CD4-positive, alpha-beta T cell treated with Interleukin-17A for 1 hour (primary cell): ENCODE measurements around the gene DUOX2.
A peak's percentile ranks its signal among the peaks of the same experiment; 100 is the strongest.
"Not testable (repeated sequence)": the region's sequence is repeated elsewhere in the genome, so short reads cannot be mapped to it uniquely, and the experiment has no call there.

Experiments used
- DNase-seq: peaks from one replicate; pipeline ENCODE4 v3.0.0-alpha.2; 2020

DUOX2 gene

DNA sequence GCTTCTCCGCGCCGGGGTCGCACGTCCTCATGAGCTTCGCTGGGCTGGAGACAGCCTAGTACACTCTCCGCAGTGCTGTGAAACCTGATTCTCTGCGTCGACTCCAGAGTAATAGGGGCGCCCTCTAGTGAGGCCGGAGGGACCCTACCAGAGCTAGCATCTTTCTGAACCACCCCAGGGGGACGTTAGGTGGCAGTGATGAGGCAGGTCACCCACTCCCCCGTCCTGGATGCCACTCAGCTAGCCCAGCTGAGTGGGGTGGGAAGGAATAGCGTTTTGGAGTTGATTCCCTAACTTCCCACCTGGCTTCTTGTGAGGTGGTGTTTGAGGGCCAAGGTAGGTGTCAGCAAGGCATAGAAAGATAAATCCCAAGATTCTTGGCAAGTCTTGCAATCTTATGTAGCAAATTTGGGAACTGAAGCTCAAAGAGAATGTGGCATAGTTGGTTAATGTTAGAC, 4.2 kb upstream of the DUOX2 start:
- peak; percentile 85 for DNase-seq

DNA sequence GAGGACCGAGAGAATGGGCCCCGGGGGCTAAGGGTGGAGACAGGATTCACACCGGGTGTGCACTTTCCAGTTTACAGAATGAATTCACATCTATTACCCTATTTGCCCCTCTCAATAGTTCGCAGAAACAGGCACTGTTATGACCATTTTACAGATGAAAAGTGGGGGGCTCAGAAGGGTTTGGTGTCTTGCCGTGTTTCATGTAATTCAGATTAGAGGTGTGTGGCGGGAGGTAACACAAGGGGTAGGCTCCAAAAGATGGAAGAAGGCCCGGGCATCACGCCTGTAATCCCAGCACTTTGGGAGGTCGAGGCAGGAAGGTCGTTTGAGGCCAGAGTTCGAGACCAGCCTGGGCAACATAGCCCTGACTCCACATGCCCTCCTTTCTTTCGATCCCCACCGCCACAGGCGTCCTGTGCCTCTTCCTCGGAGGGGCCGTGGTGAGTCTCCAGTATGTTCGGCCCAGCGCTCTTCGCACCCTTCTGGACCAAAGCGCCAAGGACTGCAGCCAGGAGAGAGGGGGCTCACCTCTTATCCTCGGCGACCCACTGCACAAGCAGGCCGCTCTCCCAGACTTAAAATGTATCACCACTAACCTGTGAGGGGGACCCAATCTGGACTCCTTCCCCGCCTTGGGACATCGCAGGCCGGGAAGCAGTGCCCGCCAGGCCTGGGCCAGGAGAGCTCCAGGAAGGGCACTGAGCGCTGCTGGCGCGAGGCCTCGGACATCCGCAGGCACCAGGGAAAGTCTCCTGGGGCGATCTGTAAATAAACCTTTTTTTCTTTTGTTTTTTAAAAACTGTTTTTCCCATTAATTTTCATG, 3.5 kb upstream of the DUOX2 start:
- DNase-seq = no peak

DNA sequence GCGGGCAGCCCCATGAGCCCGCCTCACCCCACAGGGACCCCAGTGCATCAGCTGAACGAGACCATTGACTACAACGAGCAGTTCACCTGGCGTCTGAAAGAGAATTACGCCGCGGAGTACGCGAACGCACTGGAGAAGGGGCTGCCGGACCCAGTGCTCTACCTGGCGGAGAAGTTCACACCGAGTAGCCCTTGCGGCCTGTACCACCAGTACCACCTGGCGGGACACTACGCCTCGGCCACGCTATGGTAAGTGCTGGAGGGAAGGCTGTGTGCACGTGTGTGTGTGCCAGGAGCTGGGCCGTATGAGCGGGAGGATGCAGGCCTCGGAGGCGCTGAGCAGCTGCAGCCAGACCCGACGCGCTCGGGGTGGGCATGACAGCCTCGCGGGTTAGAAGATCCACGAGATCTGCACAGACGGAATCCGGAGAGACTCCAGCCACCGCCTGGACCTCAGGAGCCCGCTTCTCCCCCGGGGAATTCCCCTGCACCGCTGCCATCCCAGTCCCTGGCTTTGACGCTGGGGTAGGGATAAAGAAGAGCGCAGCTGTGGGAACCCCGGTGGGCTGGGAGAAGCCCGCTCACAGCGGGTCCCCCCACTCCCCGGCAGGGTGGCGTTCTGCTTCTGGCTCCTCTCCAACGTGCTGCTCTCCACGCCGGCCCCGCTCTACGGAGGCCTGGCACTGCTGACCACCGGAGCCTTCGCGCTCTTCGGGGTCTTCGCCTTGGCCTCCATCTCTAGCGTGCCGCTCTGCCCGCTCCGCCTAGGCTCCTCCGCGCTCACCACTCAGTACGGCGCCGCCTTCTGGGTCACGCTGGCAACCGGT, 2.7 kb upstream of the DUOX2 start:
- no peak for DNase-seq

DNA sequence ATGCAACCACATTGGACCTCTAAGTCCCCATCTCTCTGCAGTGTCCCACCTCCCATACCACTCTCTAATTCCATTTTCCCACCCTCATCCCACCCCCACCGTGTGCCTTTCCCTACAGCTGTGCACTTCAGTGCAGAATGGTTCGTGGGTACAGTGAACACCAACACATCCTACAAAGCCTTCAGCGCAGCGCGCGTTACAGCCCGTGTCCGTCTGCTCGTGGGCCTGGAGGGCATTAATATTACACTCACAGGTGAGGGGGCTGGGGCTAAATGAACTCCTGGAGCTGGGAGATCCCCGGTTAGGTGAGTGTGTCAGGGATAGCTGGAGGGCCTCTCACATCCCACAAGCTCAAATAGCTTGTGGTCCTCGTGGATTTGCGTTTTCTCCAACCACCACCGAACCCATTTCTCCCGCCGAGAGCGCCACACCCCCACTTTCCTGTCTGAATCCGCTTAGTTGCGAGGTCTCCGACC, 2.1 kb upstream of the DUOX2 start:
- no peak for DNase-seq

DNA sequence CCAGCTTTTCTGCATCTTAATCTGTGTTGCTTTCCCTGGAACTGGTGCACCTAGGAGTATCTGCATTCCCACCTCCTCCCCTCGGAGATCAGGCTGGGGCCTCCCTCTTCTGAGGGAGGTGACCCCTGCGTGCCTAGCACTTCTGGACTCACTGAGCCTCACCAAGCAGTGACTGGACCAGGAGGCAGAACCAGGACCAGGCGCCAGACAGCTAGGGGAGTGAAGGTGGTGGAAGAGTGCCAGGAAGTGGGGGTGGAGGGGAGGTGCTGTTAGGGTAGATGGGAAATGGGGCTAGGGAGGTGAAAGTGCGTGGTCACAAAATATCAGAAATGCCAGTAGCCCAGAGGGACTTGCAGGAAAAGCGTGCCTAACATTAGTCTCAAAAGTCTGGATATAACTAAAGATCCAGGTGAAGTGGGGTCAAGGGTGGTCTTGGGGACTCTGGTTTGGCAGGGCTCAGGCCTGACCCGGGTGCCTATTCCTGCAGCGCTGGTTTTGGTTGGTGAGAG, 1.4 kb upstream of the DUOX2 start:
- no peak for DNase-seq

DNA sequence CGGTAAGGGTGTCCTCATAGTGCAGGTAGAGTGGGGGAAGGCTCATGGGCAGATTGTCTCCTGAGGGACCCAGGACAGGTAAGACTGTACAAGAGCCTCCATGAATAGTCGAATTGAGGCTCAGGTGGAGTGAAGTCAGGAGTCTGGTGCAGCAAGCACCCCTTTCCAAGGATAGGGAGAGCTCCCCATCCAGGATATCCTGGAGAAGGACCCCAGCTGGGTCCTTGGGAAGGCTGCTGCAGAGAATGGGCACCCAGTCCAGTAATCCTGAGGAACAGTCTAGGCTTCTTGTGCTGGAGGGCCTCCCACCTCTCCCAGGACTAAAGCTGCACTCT, 746 bp upstream of the DUOX2 start:
- DNase-seq = no peak

DNA sequence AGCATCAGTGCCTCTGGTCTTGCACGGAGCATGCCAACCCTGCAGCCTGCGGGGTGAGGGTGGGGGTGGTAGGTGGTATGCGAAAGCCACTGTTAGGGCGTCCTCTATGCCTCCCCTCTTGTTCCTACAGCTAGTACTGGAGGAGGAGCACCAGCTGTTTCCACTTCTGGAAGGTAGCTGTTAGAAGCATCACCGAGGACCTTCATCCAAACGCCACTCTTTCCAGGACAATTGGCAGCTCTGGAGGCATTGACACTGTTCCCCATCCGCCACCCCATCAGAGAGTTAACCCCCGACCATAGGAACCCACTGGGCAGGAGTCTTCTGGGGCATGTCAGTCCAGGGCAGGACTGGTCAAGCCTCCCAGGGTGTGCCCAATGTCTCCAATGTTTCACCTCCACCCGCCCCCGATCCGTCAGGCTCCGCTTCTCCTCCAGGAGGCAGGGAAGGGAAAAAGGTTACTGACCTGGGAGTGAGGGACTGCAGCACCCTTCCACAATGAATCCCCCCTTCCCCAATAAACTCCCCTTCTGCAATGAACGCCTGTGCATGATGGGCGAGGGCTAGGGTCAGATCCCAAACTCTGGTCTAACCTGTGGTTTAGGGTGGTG, 487 bp downstream of the DUOX2 start:
- DNase-seq = no peak

DNA sequence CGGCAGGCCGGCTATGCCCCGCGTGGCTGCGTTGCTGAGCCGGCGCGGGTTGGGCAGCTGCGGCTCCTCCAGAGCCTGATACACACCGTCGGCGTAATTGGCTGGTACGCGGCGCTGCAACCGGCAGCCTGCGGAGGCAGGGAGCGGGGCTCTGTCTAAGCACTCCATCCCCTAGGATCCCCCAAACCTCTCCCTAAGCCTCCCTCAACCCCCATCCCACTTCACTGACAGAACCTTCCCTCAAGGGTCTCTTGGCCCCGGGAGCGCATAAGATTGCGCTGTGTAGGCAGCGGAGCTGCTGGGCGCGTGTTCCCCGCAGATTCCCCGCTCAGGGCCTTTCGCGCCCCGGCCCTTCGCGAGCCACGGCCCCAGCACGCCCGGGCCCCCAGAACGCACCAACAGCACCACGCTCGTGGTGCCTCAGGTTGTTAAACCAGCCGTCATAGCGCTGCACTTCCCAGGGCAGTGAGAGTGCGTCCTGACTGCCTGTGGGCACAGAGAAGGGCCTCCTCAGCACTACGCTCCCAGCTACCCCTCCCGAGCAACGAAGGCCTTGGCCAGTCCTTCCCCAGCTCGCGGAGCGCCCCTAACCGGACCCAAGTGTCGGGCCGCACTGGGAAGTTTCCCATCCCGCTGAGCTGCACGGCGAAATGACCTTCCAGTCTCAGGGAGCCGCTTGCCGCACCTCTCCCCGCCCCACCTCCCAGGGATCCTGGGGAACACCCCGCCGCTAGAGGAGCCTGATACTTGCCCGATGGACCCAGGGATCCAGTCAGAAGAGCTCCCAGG, 1.2 kb downstream of the DUOX2 start:
- no peak for DNase-seq

DNA sequence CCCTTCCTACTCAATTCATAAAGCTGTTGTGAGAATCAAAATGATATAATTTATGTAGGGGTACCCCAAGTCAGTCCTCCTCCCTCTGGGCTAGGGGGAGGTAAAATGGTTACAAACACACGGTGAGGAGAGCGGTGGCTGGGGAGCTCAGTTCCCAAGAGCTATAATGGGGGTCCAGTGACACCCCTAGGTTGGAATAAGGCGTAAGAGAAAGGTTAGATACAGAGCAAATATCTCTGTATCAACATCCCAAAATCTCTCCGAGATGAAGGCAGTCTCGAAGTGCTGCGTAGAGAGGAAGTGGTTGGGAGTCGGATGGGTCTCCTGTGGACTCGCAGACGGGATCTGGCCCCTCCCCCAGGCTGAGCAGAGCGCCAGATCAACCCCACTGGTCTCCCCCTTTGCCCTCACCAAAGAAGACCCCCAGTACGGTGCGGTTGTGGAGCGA, 1.8 kb downstream of the DUOX2 start:
- DNase-seq = no peak

DNA sequence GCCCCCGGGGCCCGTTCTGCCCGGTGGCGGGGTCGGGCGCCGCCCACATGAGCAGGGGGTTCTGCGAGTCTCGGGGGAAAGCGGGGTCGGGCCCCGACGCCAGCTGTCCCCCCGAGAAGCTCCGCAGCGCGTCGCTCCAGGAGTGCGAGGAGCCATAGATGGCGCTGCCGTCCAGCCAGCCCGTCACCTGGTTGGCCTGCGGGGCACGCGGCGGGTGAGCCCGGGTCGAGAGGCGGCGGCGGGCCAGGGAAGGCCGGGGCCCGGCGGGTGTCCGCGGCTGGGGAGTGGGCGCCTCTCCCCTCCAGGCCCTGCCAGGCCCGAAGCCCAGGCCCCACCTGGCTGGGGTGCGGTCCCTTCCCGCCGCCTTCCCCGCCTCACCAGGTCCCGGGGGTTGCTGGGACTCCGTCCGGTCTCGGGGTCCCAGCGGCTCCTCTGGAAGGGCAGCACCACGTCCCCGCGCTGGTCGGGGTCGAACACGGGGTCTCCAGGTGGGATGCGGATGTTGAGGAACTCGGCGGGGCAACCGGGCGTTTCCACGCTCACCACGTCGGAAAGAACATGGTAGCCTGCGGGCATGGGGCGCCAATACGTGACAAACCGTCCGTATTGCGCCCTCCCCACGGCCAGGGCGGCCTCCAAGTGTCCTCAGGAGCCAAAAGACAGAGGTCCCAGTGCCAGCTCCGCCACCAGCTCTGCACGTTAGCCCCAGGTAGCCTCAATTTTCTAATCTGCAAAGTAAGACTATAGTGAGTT, 2.4 kb downstream of the DUOX2 start:
- no peak for DNase-seq

DNA sequence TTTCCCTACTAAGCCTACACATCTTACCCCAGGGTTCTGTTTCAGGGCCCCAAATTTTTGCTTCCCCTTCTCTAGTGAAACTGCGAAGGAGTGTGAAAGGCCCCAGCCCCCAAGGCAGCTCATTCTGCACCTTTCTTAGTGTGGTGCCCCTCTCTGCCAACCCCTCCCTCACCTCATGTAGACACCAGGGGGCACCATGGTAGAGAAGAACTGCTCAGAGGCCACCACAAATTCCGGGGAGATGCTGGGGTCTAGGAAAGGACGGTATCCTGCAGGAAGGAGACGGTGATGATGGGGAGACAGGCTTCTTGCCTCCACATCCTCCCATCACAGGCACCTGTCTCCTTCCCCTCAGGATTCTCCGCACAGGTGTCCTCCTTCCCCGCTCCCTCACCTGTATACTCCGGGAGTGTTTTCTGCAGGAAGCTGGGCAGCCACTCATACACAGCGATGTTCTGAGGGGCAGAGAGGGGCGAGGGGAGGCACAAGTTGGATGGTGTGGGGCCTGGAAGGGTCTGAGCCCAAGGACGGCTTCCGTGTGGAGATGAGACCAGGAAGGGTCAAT, 3.6 kb downstream of the DUOX2 start:
- no peak for DNase-seq

DNA sequence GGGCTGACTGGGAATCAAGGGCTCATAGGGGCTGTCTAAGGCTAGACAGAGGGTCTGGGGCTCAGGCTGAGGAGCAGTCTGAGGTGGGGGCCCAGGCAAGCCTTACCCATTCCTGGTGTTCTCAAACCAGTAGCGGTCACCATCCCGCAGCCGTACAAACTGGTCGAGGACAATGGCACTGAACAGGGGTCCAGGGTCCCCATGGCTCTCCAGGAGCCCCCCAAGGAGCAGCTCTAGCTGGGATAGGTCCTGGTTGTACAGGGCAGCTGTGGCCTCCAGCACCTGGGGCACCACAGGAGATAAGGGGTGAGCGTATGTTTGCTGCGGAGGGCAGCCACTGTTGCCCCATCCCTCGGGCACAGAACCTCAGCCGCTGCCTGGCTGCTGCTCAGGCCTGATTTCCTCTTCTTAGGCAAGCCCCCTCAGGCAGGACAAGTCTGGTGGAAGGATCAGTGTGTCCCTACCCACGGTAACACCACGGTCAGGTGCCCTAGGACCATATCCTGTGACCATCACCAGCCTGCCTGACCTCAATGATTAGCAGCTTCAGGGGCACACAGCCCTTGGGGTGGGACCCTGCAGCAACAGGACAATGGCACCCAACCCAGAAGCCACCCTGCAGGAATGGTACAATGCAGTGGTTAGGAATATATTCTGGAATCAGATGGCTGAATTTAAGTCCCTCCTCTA, 5.9 kb downstream of the DUOX2 start:
- DNase-seq = no peak

DNA sequence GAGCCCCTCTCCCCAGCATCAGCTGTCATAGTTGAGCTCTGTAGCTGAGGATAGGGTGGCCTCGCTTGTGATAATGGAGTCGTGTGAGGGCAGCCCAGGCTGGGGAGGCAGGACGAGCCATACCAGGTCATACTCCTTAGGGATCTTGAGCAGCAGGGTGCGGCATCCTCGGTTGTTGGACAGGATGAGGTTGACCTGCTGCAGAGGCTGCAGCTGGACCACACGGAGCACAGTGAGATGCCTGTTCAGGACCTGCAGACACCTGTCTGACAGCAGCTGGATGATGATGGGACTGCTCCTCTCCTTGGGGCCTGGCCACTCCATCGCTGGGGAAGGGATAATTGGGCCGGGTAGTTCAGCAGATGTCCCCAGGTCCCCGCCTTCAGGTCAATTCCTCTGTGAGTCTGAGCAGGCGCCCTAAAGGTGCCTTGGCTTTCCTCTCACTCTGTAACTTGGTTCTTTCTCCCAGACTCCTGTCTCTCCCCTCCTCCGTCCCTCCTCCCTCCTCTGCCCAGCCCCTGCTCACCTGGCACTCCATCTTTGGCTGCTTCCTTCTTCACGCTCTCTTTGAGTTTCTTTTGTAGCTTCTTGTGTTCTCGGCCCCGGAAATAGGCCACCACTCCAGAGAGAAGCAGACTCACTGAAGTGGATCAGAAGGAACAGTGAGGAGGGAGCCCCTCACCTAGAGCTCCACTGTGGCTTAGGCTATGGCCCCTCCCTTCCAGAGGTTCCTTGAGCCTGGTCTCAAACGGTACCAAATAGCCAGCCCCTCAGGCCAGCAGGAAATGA, 7.8 kb downstream of the DUOX2 start:
- no peak for DNase-seq

DNA sequence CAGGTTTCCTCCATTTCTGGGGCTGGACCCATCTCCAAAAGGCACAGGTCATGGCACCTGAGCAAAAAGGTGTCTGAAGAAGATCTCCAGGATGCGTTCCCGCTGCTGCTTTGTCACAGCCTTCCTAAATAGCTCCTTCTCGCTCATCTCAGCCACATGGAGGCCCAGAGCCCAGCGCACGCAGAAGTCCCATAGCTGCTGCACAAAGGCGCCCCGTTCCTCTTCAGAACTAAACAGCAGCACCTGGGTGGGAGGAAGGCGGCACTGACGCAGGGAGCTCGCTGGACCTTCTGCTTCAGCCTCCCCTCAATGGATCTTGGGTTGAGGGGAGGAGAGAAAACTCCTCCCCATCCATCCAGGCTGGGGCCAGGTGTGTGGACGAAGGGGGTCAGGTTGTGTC, 8.4 kb downstream of the DUOX2 start:
- DNase-seq = no peak

DNA sequence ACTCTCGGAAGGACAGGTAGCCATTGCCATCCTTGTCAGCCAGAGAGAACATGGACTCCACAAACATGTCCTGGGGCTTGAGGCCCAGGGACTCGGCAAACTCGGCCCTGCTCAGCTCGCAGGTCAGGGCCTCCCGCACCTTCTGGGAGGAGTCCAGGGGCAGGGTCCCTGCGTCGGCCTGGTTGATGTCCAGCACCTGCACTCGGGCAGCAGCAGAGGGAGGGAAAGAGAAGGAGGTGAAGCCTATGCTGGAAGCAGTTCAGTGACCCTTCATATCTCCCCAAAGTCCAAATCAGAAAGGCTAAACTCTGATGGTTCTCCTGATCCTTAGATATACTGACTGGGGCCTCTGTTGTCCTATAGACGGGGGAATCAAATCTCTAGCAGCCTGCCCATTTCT, 9.8 kb downstream of the DUOX2 start:
- not testable (repeated sequence) for DNase-seq

DNA sequence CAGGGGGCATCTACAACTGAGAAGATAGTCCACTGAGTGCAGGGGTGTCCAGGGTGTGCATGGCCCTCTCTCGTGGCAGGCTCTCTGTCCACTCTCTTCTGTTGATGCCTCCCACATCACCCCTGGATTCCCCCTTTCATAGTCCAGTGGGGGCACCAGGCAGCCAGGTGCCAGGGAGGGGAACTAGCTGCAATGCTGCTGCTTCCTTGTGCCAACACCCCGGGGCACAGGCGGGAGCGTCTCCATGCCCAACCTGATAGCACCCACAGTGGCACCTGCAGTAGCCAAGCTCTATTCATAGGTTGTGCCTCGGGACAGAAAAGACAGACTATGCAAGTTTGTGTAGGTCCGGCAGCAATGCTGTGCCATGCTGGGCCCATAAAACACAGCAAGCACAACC, 11.7 kb downstream of the DUOX2 start:
- no peak for DNase-seq

DNA sequence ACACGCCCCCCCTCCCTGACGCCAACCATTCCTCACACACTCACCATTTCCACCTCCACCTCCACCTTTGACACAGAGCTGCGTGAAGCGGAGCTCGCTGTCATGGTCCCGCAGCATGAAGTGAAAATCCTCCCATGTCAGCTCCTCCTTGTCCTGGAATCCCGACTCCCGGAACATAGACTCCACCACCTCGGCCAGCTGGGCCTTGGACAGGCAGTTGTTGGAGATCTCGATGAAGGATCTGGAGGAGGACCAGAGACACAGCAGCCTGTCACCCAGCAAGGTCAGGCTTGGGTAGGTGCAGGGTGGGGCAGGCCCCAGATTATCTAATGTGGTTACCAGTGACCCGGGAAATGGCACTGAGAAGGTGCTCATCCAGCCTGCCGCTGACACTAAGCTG, 12.2 kb downstream of the DUOX2 start:
- DNase-seq = no peak

DNA sequence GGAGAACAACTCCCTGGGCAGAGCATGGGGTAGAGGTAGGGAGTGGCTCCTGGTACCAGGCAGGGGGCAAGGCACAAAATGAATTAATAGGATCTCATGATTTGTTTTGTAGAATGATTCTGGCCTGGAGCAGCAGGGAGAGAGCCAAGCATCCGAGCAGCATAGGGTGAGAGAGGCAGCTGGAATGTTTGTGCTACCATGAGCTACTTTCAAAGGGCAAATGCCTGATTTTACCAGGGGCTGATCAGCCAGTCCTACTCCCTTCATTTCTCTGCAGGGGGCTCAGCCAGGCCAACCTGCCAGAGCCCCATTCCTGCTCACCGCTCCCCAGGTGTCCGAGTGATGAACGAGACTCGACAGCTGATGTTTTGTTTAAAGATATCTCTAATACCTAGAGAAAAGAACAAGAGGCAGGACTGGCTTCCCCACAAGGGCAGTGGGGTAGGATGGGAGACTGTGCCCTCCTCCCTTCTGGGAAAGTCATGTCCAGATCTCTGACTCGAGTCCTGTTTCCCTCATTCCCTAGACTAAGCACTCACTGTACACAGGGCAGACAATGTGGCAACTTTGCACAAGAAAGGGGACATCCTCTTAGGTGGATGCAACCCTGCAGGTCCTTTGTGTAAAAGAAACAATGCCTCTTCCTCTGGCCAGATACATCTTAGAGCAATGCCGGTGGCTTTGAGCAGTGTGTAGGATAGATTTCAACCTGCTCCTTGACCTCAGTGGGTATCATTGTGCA, 12.9 kb downstream of the DUOX2 start:
- no peak for DNase-seq

DNA sequence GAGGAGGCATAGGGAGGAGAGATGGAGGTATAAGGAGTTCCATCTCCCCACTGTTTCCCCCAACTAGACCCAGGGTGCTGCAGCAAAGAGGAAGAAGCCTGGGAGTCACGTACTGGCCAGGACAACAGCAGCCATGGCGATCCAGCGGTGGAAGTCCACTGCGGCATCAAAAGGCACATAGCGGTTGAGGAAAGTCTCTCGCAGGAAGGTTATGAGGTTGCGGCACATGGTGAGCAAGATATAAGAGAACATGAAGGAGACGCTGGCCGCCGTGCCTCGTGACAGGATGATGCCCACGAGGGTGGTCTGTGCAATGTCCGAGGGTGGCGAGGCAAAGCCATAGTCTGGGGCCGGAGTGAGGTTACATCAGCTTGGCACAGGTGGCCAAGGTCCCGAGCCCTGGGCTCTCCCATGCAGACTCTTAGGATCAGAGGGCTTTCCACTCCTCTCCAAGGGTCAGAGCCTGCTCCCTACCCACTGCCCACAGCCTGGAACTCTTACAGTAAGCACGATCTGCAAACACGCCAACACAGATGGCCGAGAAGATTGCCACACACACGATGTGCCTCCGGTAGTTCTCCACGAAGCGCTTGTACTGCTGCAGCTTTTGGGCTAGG, 14.3 kb downstream of the DUOX2 start:
- DNase-seq = no peak
